Progenitor cell of endocrine pancreas (in vitro differentiated cells): ENCODE measurements around the gene ISCU. TPM values are rescaled to one million over a fixed set of nuclear protein-coding genes. Genes with fewer than 3 reads are reported as not detected.

Experiments
- DNase-seq: peaks from one replicate; pipeline ENCODE4 v3.0.0; 2021; ENCODE audit warnings: low spot score; ENCODE audit not compliant: unreplicated experiment
- H3K27ac Mint-ChIP-seq: 2 replicates; pipeline ENCODE4 v1.8.0; 2021; ENCODE audit warnings: mild to moderate bottlenecking, moderate library complexity, mixed read lengths
- H3K27me3 Mint-ChIP-seq: 2 replicates; pipeline ENCODE4 v1.8.0; 2021; ENCODE audit warnings: mixed read lengths
- H3K36me3 Mint-ChIP-seq: 2 replicates; pipeline ENCODE4 v1.8.0; 2022; ENCODE audit warnings: mixed read lengths; ENCODE audit not compliant: insufficient read depth
- H3K4me1 Mint-ChIP-seq: 2 replicates; pipeline ENCODE4 v1.8.0; 2021; ENCODE audit warnings: low read depth, mixed read lengths
- H3K4me3 Mint-ChIP-seq: 2 replicates; pipeline ENCODE4 v1.8.0; 2021; ENCODE audit warnings: low read depth, mild to moderate bottlenecking, moderate library complexity, mixed read lengths
- H3K9me3 Mint-ChIP-seq: 2 replicates; pipeline ENCODE4 v1.8.0; 2021; ENCODE audit warnings: low read depth, mixed read lengths
- total RNA-seq: library from RNA; stranded (reverse); gene quantifications from 2 replicates; pipeline ENCODE4 v1.2.1, GENCODE V29; 2021
- TF ChIP-seq, protein P1 (sequence below): fragments of 200-600 bp; sonication (generic); IDR thresholded peaks from one replicate; pipeline ENCODE4 v1.5.0; 2021; ENCODE audit warnings: antibody characterized with exemption, mild to moderate bottlenecking; ENCODE audit not compliant: unreplicated experiment

The ISCU gene
- total RNA-seq, 1 donor from 2014 or later: 69.7 TPM

DNA sequence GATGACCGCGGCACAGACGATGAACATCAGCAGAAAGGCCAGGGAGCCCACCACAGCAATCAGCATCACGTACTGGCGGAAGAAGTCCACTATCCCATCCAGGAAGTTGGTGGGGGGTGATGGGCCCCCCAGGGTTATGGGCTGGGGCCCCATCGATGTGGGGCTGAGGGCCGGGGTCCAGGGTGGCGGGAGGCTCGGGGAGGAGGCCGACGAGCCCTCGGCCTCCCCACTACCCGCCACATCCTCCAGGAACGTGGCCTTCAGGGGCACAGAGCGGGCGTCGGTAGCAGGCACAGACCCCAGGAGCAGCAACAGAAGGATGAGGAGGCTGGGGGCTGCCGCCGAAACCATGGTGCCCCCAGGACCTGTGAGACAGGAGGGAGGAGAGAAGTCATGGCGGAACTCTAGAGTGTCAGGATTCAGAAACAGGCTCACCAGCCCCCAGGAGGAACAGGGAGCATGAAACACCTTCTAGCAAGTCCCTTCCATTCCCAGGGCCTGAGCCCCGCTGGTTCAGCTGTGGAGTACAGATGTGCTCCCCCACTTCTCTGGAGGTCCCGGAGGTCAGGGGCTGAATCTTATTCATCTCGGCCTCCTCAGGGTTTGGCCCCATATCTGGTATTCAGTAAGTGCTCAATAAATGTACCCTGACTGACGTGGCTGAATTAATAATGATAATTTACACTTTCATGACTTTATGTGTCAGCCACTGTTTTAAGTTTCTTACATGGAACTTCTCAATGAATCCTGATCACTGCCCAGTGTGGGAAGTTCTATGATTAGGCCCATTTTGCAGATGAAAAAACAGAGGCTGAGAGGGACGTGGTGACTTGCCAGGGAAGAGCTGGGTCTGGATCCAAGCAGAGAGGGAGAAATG, 29.9 kb downstream of the ISCU start:
- Mint-ChIP-seq H3K27ac (no peak overlapping the region), H3K36me3 (no peaks in the 10 kb centered on the region), H3K27me3 (no peaks in the 10 kb centered on the region), H3K9me3 (no peaks in the 10 kb centered on the region), H3K4me3 (no peak overlapping the region), H3K4me1 (peaks cover 1% of the 10 kb centered on the region)
- no peak for DNase-seq
- TF ChIP-seq, protein P1, sequence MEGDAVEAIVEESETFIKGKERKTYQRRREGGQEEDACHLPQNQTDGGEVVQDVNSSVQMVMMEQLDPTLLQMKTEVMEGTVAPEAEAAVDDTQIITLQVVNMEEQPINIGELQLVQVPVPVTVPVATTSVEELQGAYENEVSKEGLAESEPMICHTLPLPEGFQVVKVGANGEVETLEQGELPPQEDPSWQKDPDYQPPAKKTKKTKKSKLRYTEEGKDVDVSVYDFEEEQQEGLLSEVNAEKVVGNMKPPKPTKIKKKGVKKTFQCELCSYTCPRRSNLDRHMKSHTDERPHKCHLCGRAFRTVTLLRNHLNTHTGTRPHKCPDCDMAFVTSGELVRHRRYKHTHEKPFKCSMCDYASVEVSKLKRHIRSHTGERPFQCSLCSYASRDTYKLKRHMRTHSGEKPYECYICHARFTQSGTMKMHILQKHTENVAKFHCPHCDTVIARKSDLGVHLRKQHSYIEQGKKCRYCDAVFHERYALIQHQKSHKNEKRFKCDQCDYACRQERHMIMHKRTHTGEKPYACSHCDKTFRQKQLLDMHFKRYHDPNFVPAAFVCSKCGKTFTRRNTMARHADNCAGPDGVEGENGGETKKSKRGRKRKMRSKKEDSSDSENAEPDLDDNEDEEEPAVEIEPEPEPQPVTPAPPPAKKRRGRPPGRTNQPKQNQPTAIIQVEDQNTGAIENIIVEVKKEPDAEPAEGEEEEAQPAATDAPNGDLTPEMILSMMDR: no peak

DNA sequence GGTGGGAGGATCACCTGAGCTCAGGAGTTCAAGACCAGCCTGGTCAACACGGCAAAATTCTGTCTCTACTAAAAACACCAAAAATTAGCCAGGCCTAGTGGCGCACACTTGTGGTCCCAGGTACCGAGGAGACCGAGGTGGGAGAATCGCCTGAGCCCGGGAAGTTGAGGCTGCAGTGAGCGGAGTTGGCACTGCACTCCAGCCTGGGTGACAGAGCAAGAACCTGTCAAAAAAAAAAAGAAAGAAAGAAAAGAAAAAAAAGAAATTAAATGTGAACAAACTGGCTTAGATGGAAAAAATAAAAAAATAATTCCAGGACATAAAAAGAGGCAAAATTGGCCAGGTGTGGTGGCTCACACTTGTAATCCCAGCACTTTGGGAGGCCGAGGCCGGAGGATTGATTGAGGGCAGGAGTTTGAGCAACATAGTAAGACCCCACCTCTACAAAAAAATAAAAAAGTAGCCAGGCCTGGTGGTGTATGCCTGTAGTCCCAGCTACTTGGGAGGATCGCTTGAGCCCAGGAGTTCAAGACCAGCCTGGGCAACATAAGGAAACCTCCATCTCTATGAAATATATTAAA, 32.0 kb downstream of the ISCU start:
- TF ChIP-seq, protein P1: no peak

DNA sequence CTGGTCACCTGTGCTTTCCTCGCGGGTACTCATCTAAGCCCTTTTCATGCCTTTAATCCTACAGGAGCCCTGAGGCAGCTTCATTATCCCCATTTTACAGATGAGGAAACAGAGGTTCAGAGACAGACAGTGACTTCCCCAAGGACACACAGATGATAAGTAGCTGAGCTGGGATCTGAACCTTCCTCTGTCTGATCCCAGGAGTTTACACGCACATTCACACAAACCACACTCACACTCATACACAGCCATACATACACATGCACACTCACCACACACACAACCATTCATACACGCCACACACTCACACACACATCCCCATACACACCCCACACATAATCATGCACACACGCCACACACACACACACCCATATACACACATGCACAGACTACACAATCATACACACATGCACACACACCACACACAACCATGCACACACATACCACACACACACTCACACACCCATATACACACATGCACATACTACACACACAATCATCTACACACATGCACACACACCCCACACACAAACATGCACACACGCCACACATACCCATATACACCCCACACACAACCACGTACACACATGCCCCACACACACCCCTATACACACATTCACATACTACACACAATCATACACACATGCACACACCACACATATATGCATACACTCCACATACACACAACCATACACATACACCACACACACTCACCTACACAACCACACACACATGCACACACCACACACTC, 32.7 kb downstream of the ISCU start:
- DNase-seq: no peak
- no peaks in the 10 kb centered on the region for H3K4me1 Mint-ChIP-seq
- no peak overlapping the region for H3K27ac Mint-ChIP-seq
- no peaks in the 10 kb centered on the region for H3K9me3 Mint-ChIP-seq
- H3K36me3 Mint-ChIP-seq: no peaks in the 10 kb centered on the region
- H3K27me3 Mint-ChIP-seq: peaks cover 10% of the 10 kb centered on the region
- no peak overlapping the region for H3K4me3 Mint-ChIP-seq
- TF ChIP-seq, protein P1: no peak

More for the DNA sequence above, 32.0 kb downstream of the ISCU start:
- Mint-ChIP-seq H3K9me3 (no peaks in the 10 kb centered on the region), H3K4me1 (no peaks in the 10 kb centered on the region), H3K36me3 (no peaks in the 10 kb centered on the region), H3K27me3 (peaks cover 10% of the 10 kb centered on the region), H3K4me3 (no peak overlapping the region), H3K27ac (no peak overlapping the region)
- no peak for DNase-seq

DNA sequence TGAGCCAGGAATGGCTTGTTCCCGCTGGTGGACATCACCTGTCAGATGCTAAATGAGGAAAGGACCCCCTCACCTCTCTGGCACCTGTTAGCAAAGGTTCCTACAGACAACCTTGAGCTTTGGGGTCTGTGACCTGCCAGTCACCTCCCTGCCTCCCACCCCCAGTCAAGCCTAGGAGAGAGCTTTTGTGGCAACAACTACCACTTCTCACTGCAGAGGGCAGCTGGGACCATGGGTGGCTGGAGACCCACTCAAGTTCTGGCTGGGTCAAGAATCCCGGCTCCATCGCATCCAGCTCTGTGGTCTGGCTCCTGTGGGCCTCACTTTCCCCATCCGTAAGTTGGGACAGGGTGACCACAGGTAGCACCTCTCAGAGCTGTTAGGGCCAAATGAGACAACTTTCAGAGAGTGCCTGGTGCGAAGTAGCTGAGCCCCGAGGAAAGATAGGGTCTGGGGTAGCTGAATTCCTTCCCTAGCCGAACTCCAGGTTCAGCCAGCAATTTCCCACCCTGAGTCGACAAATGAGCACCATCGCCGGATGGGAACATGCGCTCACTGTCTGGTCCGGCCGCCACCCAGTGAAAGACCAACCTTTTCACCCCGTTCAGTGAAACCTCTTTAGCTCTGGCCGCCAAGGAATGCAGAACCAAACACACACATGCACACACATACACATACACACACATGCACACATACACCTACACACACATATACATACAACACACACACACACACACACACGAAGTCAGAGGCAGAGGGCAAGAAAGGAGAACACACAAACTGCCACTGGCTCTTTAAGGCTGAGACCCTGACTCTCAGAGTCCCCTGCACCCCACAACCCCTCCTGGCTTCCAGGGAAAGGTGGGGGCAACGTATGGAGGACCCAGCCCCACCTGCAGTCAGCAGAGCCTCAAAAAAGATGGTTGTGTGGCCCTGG, 33.6 kb downstream of the ISCU start:
- Mint-ChIP-seq H3K4me1 (no peaks in the 10 kb centered on the region), H3K4me3 (no peak overlapping the region), H3K27me3 (peaks cover 10% of the 10 kb centered on the region), H3K27ac (no peak overlapping the region), H3K36me3 (no peaks in the 10 kb centered on the region), H3K9me3 (no peaks in the 10 kb centered on the region)
- TF ChIP-seq, protein P1: no peak
- DNase-seq: no peak
